H1 (cell line): ENCODE measurements around the gene CTBP2. TPM values are rescaled to one million over a fixed set of nuclear protein-coding genes. Genes with fewer than 3 reads are reported as not detected.

Experiments used
- CTCF ChIA-PET: fragments of 300-600 bp; sonication (Branson Sonifier 250); formaldehyde crosslinking; loops from one replicate; lab custom pipeline; 2021; ENCODE audit not compliant: partially characterized antibody; lab: Charles Lee
- POLR2A ChIA-PET: fragments of 300-600 bp; sonication (Branson Sonifier 250); formaldehyde crosslinking; loops from one replicate; lab custom pipeline; 2021; ENCODE audit warnings: inconsistent platforms; ENCODE audit not compliant: partially characterized antibody; lab: Charles Lee
- DNase-seq, 2 experiments: peaks; one replicate each; pipeline versions ENCODE4 v3.0.0 to v3.0.0-alpha.2; 2010 to 2022; ENCODE audit warnings: low spot score in 2 of 2, low read depth in 1 of 2, mixed read lengths in 1 of 2
- FAIRE-seq: peaks from 2 replicates; lab custom pipeline; 2011; peaks lifted over from hg19 to GRCh38; lab: Jason Lieb, UNC
- H2AFZ ChIP-seq: 2 replicates; pipeline ENCODE4 v1.8.1; 2012; ENCODE audit warnings: low read length, inconsistent platforms
- H2AK5ac ChIP-seq: 2 replicates; pipeline ENCODE4 v1.6.1; 2013; ENCODE audit warnings: low read depth, low read length
- H2BK120ac ChIP-seq: replicated peaks from 2 replicates; pipeline ENCODE3; 2013; ENCODE audit warnings: low read depth, low read length, inconsistent platforms
- H2BK12ac ChIP-seq: 2 replicates; pipeline ENCODE4 v1.6.1; 2013; ENCODE audit warnings: low read depth, low read length
- H2BK15ac ChIP-seq: 2 replicates; pipeline ENCODE4 v1.6.1; 2013; ENCODE audit warnings: low read length
- H2BK20ac ChIP-seq: 2 replicates; pipeline ENCODE4 v1.6.1; 2013; ENCODE audit warnings: low read length
- H2BK5ac ChIP-seq: 2 replicates; pipeline ENCODE4 v1.6.1; 2013; ENCODE audit warnings: low read depth, low read length
- H3K14ac ChIP-seq: 2 replicates; pipeline ENCODE4 v1.6.1; 2013; ENCODE audit warnings: inconsistent platforms; ENCODE audit not compliant: insufficient read length
- H3K18ac ChIP-seq: 2 replicates; pipeline ENCODE4 v1.6.1; 2013; ENCODE audit warnings: low read length; ENCODE audit errors: extremely low read depth
- H3K23ac ChIP-seq: 2 replicates; pipeline ENCODE4 v1.6.1; 2013; ENCODE audit warnings: inconsistent platforms; ENCODE audit not compliant: insufficient read length
- H3K23me2 ChIP-seq: 2 replicates; pipeline ENCODE4 v1.6.1; 2013; ENCODE audit warnings: low read depth, low read length
- H3K27ac ChIP-seq: 2 replicates; pipeline ENCODE4 v1.6.1; 2011; ENCODE audit warnings: low read depth, low read length, inconsistent platforms
- H3K27me3 ChIP-seq, 4 experiments: replicated peaks in 1 of 4; 1 replicate in 1 of 4; 2 replicates in 3 of 4; pipeline versions ENCODE4 v1.6.1 to v1.8.1; 2011 to 2013; ENCODE audit warnings: low read length in 3 of 4, mild to moderate bottlenecking in 3 of 4, inconsistent platforms in 2 of 4, mixed read lengths in 2 of 4, moderate library complexity in 1 of 4; ENCODE audit not compliant: control insufficient read depth in 3 of 4, insufficient read depth in 3 of 4; ENCODE audit errors: extremely low read depth in 1 of 4
- H3K36me3 ChIP-seq, 4 experiments: 2 replicates each; pipeline versions ENCODE4 v1.6.1 to v1.8.1; 2011 to 2013; ENCODE audit warnings: mild to moderate bottlenecking in 4 of 4, low read length in 3 of 4, moderate library complexity in 2 of 4, control low read depth in 1 of 4, inconsistent platforms in 1 of 4; ENCODE audit not compliant: insufficient read depth in 4 of 4, control insufficient read depth in 2 of 4
- H3K4ac ChIP-seq: replicated peaks from 2 replicates; pipeline ENCODE3; 2013; ENCODE audit warnings: low read length, low read depth, mixed read lengths, inconsistent platforms; ENCODE audit not compliant: insufficient read length
- H3K4me1 ChIP-seq, 4 experiments: replicated peaks in 1 of 4; 1 replicate in 1 of 4; 2 replicates in 3 of 4; pipeline versions ENCODE4 v1.6.1 to v1.8.1; 2011 to 2013; ENCODE audit warnings: low read length in 3 of 4, inconsistent platforms in 2 of 4, mixed read lengths in 1 of 4; ENCODE audit not compliant: insufficient read depth in 4 of 4, control insufficient read depth in 3 of 4
- H3K4me2 ChIP-seq, 2 experiments: 2 replicates each; pipeline versions ENCODE4 v1.6.1 to v1.8.1; 2011 to 2013; ENCODE audit warnings: low read depth in 2 of 2, low read length in 2 of 2, control low read depth in 1 of 2, inconsistent platforms in 1 of 2, mild to moderate bottlenecking in 1 of 2; ENCODE audit not compliant: insufficient read depth in 1 of 2
- H3K4me3 ChIP-seq, 4 experiments: fragments of 200-600, 300-600 bp in 1 of 4; sonication (generic), shearing (Covaris generic), sonication (Bioruptor Twin) in 1 of 4; 2 replicates each; pipeline versions ENCODE4 v1.5.1 to v1.8.1; 2011 to 2016; ENCODE audit warnings: low read length in 4 of 4, low read depth in 3 of 4, control low read depth in 2 of 4, inconsistent platforms in 2 of 4, mild to moderate bottlenecking in 2 of 4, mixed read lengths in 1 of 4, moderate library complexity in 1 of 4; ENCODE audit not compliant: insufficient read depth in 2 of 4; ENCODE audit errors: extremely low read depth in 1 of 4
- H3K56ac ChIP-seq: replicated peaks from 2 replicates; pipeline ENCODE3; 2013; ENCODE audit warnings: low read depth, mild to moderate bottlenecking, mixed read lengths, low read length, inconsistent platforms; ENCODE audit not compliant: insufficient read length
- H3K79me1 ChIP-seq: 2 replicates; pipeline ENCODE4 v1.6.1; 2013; ENCODE audit warnings: low read depth, low read length, control low read depth
- H3K79me2 ChIP-seq, 2 experiments: 2 replicates each; pipeline versions ENCODE4 v1.6.1 to v1.8.1; 2012 to 2013; ENCODE audit warnings: low read length in 2 of 2, mild to moderate bottlenecking in 2 of 2, inconsistent platforms in 1 of 2; ENCODE audit not compliant: insufficient read depth in 2 of 2, control insufficient read depth in 1 of 2
- H3K9ac ChIP-seq, 4 experiments: replicated peaks in 1 of 4; 1 replicate in 1 of 4; 2 replicates in 3 of 4; pipeline versions ENCODE4 v1.6.1 to v1.8.1; 2011 to 2013; ENCODE audit warnings: low read depth in 3 of 4, low read length in 3 of 4, control low read depth in 2 of 4, mild to moderate bottlenecking in 2 of 4, moderate library complexity in 2 of 4, inconsistent platforms in 1 of 4; ENCODE audit errors: extremely low read depth in 1 of 4
- H3K9me3 ChIP-seq, 2 experiments: 2 replicates each; pipeline versions ENCODE4 v1.6.1 to v1.8.1; 2012 to 2013; ENCODE audit warnings: mild to moderate bottlenecking in 2 of 2, moderate library complexity in 2 of 2, control low read depth in 1 of 2, inconsistent platforms in 1 of 2, low read depth in 1 of 2, low read length in 1 of 2, mixed read lengths in 1 of 2; ENCODE audit not compliant: insufficient read depth in 2 of 2
- H4K20me1 ChIP-seq, 2 experiments: replicated peaks in 1 of 2; 2 replicates each; pipeline versions ENCODE3 to v1.8.1; 2011 to 2013; ENCODE audit warnings: inconsistent platforms in 2 of 2, low read length in 2 of 2, mild to moderate bottlenecking in 1 of 2; ENCODE audit not compliant: insufficient read depth in 2 of 2, control insufficient read depth in 1 of 2
- H4K5ac ChIP-seq: 2 replicates; pipeline ENCODE4 v1.6.1; 2013; ENCODE audit warnings: low read length, low read depth, mixed read lengths, inconsistent platforms; ENCODE audit not compliant: insufficient read length
- H4K8ac ChIP-seq: 2 replicates; pipeline ENCODE4 v1.8.0; 2013; ENCODE audit warnings: mild to moderate bottlenecking, moderate library complexity, low read length, inconsistent platforms; ENCODE audit not compliant: insufficient read depth; ENCODE audit errors: extremely low read depth
- H4K91ac ChIP-seq: replicated peaks from 2 replicates; pipeline ENCODE3; 2013; ENCODE audit warnings: low read length, mixed read lengths, inconsistent platforms; ENCODE audit not compliant: insufficient read length
- BRCA1 ChIP-seq: IDR thresholded peaks from 2 replicates; pipeline ENCODE4 v1.6.1; 2012; ENCODE audit warnings: low read depth, low read length, improper control_type of control experiment
- GABPA ChIP-seq: IDR thresholded peaks from 2 replicates; pipeline ENCODE4 v1.6.1; 2011; ENCODE audit warnings: mild to moderate bottlenecking, low read length, moderate library complexity, borderline replicate concordance; ENCODE audit not compliant: insufficient read depth
- GTF2F1 ChIP-seq: IDR thresholded peaks from 2 replicates; pipeline ENCODE4 v1.6.1; 2012; ENCODE audit warnings: low read depth, low read length, improper control_type of control experiment, borderline replicate concordance
- KDM5A ChIP-seq: fragments of 200-600 bp; IDR thresholded peaks from 2 replicates; pipeline ENCODE4 v1.7.1; 2012; ENCODE audit warnings: mild to moderate bottlenecking, low read length, inconsistent platforms, mixed read lengths
- PHF8 ChIP-seq: fragments of 200-600 bp; sonication (generic); conservative IDR thresholded peaks from 2 replicates; pipeline ENCODE4 v1.7.1; 2012; ENCODE audit warnings: low read depth, mild to moderate bottlenecking, inconsistent platforms, low read length, moderate library complexity
- SIRT6 ChIP-seq: IDR thresholded peaks from one replicate; pipeline ENCODE4 v1.7.1; 2012; ENCODE audit warnings: low read length, inconsistent platforms
- WGBS, 2 experiments: shearing (Covaris generic) in 1 of 2; methylation state at CpG; one replicate each; pipeline versions ENCODE4 v1.1.6 to v1.1.7; 2013 to 2015; ENCODE audit warnings: low lambda C conversion rate in 2 of 2, mixed read lengths in 2 of 2, inconsistent platforms in 1 of 2, low coverage in 1 of 2, missing lambda C conversion rate in 1 of 2; ENCODE audit not compliant: insufficient replicate concordance in 2 of 2, insufficient coverage in 1 of 2, insufficient read length in 1 of 2; ENCODE audit errors: extremely low coverage in 1 of 2, missing lambda C conversion rate in 1 of 2; 5-methylcytosine and 5-hydroxymethylcytosine counted together
- polyA plus RNA-seq, 7 experiments: library from polyadenylated mRNA; depleted of rRNA in 3 of 7; stranded (reverse) in 5 of 7; unstranded in 2 of 7; fragments of >200 nt in 5 of 7; fragments of 200-250 nt in 2 of 7; gene quantifications; 1 replicate in 5 of 7; 2 replicates in 1 of 7; 4 replicates in 1 of 7; pipeline versions ENCODE4 v1.2.1 to v1.2.3, GENCODE V29; 2011 to 2013; ENCODE audit warnings: missing spikeins in 2 of 7, mixed read lengths in 2 of 7
- total RNA-seq: library from RNA; stranded (reverse); fragmentation: NEBNext Ultra II Directional; extraction: Animal tissue kit (Norgen Biotek cat#: 25700); gene quantifications from 2 replicates; pipeline ENCODE4 v1.2.1, GENCODE V29; 2021
- TF ChIP-seq, protein P1 (sequence below): IDR thresholded peaks from 2 replicates; pipeline ENCODE4 v1.6.1; 2012; ENCODE audit warnings: low read length, inconsistent platforms

The CTBP2 gene
- total and polyA plus RNA-seq, 2 of the 8 experiments (the other 6 are each of a cell fraction or from before 2014, with no cell fraction given) = 208 to 221 TPM

DNA sequence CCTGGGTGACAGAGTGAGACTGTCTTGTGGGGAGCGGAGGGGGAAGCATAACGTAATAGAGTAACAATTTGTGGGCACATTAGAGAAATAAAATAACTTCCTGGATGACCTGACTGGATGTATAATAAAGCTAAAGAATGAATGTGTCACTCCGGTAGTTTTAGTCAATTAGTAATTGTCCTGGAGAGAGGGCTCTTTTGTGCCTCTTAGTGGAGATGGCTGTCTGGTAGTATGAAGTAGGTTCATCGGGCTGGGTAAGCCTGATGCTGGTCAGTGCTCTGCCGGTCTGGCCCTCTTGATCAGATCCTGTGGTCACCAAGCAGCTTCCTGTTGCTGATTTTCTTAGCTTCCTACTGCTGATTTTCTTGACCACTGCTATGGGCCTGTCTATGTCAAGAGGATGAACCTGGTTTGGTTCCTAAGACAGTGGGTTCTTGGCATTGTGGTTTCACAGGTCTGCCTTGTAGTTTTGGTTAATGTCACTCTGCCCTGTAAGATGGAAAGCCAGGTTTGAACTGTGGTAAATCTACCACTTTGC is 184.3 kb downstream of the CTBP2 start:
- ChIA-PET CTCF (interaction anchor here (0.7 to 1.1 kb wide), 2 partner anchors 64 to 213 kb away, joined by 3 to 4 read pairs; no protein-coding TSS in a partner anchor), POLR2A (interaction anchor here (0.8 to 1.4 kb wide), 2 partner anchors 13 to 23 kb away, joined by 3 to 4 read pairs; no protein-coding TSS in a partner anchor)
- H3K27ac ChIP-seq = no peak overlapping the region
- H3K4me1 ChIP-seq = no peaks in the 10 kb centered on the region
- no peak overlapping the region for H3K14ac ChIP-seq
- H4K8ac ChIP-seq = no peak overlapping the region
- H3K36me3 ChIP-seq = peaks cover 0 to 25% (median 2%) of the 10 kb centered on the region in 4 experiments; a peak in 5 of 8 replicates
- no peak overlapping the region for H3K4me3 ChIP-seq
- H3K27me3 ChIP-seq = no peaks in the 10 kb centered on the region; a peak in 1 of 7 replicates
- H3K9me3 ChIP-seq = no peaks in the 10 kb centered on the region
- H3K79me2 ChIP-seq = peaks cover 0 to 36% of the 10 kb centered on the region in 2 experiments; a peak in 2 of 4 replicates
- H2BK20ac ChIP-seq = no peak overlapping the region
- DNase-seq (no peak), FAIRE-seq (no peak)
- no peaks in the 10 kb centered on the region for H3K23me2 ChIP-seq
- H3K79me1 ChIP-seq = no peaks in the 10 kb centered on the region
- no peak overlapping the region for H3K4ac ChIP-seq
- H4K20me1 ChIP-seq = peaks cover 4 to 7% of the 10 kb centered on the region in 2 experiments
- H3K4me2 ChIP-seq = no peak overlapping the region
- no peak overlapping the region for H3K56ac ChIP-seq
- no peak for TF ChIP-seq BRCA1
- TF ChIP-seq, protein P1, sequence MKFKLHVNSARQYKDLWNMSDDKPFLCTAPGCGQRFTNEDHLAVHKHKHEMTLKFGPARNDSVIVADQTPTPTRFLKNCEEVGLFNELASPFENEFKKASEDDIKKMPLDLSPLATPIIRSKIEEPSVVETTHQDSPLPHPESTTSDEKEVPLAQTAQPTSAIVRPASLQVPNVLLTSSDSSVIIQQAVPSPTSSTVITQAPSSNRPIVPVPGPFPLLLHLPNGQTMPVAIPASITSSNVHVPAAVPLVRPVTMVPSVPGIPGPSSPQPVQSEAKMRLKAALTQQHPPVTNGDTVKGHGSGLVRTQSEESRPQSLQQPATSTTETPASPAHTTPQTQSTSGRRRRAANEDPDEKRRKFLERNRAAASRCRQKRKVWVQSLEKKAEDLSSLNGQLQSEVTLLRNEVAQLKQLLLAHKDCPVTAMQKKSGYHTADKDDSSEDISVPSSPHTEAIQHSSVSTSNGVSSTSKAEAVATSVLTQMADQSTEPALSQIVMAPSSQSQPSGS = no peak
- TF ChIP-seq KDM5A = no peak
- TF ChIP-seq PHF8 = no peak
- no peak for TF ChIP-seq GABPA
- no peak for TF ChIP-seq SIRT6
- no peak for TF ChIP-seq GTF2F1
- H3K23ac ChIP-seq = no peak overlapping the region
- 90% methylated on average over 5 of the region's 5 CpGs; no CpG with 5 or more reads in 1 of the 2 experiments for WGBS, 2 experiments
- no peak overlapping the region for H2AFZ ChIP-seq
- H2AK5ac ChIP-seq = no peak overlapping the region
- H2BK120ac ChIP-seq = no peak overlapping the region
- H3K18ac ChIP-seq = no peak overlapping the region
- no peak overlapping the region for H2BK5ac ChIP-seq
- H2BK15ac ChIP-seq = no peak overlapping the region
- H2BK12ac ChIP-seq = no peak overlapping the region
- H3K9ac ChIP-seq = no peak overlapping the region
- no peak overlapping the region for H4K91ac ChIP-seq
- H4K5ac ChIP-seq = no peak overlapping the region
